ES-I3 (cell line): ENCODE results near the gene ISCU.
"Not testable (repeated sequence)": the region's sequence is repeated elsewhere in the genome, so short reads cannot be mapped to it uniquely, and the experiment has no call there.

Source experiments
- H3K36me3 ChIP-seq: 2 replicates; pipeline ENCODE4 v1.6.1; 2013; ENCODE audit warnings: mild to moderate bottlenecking, low read length, control low read depth, moderate library complexity; ENCODE audit not compliant: insufficient read depth
- H3K4me1 ChIP-seq: 2 replicates; pipeline ENCODE4 v1.6.1; 2013; ENCODE audit warnings: mild to moderate bottlenecking, control low read depth, low read length; ENCODE audit not compliant: insufficient read depth
- H3K9ac ChIP-seq: 2 replicates; pipeline ENCODE4 v1.6.1; 2013; ENCODE audit warnings: low read depth, mild to moderate bottlenecking, low read length, moderate library complexity
- H3K9me3 ChIP-seq: 2 replicates; pipeline ENCODE4 v1.6.1; 2013; ENCODE audit warnings: mild to moderate bottlenecking, low read length, moderate library complexity; ENCODE audit not compliant: control insufficient read depth, insufficient read depth

The ISCU gene

GRCh38 chr12:108616359-108616758 is 54.0 kb downstream of the ISCU start:
- Histone ChIP-seq H3K4me1 (peaks cover 13% of the 10 kb centered on the region; the same call in 1 of the 2 replicates), H3K9me3 (no peaks in the 10 kb centered on the region), H3K9ac (no peak overlapping the region), H3K36me3 (no peaks in the 10 kb centered on the region)

GRCh38 chr12:108616941-108617858 is 54.8 kb downstream of the ISCU start:
- Histone ChIP-seq H3K4me1 (peaks cover 15% of the 10 kb centered on the region; the same call in 1 of the 2 replicates), H3K9me3 (no peaks in the 10 kb centered on the region), H3K9ac (no peak overlapping the region), H3K36me3 (no peaks in the 10 kb centered on the region)

- Histone ChIP-seq H3K4me1 (peaks cover 17% of the 10 kb centered on the region; the same call in 1 of the 2 replicates), H3K9me3 (no peaks in the 10 kb centered on the region), H3K9ac (no peak overlapping the region), H3K36me3 (no peaks in the 10 kb centered on the region)
Measured at GRCh38 chr12:108618079-108618952, 55.9 kb downstream of the ISCU start.

GRCh38 chr12:108618953-108619274 is 56.5 kb downstream of the ISCU start:
- H3K36me3 ChIP-seq, H3K9me3 ChIP-seq, H3K9ac ChIP-seq: not testable (repeated sequence)
- peaks cover 13% of the 10 kb centered on the region; the same call in 1 of the 2 replicates for H3K4me1 ChIP-seq
